HG03159 (cell line): Measurements from ENCODE around the gene TBR1.
A peak's percentile ranks its signal among the peaks of the same experiment; 100 is the strongest.

ENCODE experiments used
- ATAC-seq: cut with Tn5 transposase; IDR thresholded peaks from one replicate; pipeline ENCODE4 v1.9.1; 2021; ENCODE audit warnings: mild to moderate bottlenecking, moderate library complexity; ENCODE audit not compliant: unreplicated experiment

Gene TBR1

DNA sequence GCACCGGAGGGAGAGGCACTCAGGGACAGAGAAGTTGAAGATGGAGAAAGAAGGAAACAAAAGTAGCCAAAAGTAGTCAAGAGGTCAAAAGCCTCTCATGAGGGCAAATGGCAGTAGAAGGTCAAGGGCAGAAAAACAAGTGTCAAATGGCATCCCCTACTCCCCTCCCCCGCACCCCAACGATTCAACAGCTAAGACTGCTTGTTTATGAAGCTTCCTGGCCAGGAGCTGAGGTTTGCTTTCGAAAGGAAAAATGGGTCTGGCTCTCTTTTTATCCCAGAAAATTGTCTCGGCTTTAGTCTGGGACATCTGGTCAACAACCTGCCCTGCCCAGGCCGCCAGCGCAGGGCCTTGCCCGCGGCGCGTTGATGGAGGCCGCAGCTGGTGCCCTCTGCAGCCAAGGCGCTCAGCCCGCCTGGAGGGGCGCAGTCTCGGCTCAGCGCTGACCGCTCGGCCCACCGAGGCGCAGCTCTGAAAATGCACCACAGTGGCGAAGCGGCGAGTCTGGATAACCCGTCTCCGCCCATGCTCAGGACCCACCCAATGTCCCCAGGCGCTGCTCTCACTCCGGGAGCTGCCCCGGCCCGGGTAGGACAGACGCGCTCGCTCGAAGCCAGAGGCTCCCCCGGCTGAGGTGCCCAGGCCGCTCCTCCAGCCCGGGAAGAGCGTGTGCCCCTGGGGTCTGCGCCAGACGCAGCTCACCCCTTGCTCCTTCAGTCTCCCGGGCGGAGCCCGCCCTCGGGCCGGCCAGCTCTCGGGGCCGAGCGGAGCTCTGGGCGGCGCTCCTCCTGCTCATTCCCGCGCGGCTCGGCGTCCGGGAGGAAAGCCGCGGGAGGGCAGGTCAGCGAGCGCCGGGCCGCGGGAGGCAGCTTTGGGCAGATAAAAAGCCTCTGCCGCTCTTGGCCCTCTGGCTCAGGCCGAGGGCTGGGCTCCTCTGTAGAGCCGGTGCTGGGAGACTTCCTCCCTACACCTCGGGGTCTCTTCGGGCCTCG is 1.8 kb upstream of the TBR1 start:
- ATAC-seq, result peak; percentile 42

DNA sequence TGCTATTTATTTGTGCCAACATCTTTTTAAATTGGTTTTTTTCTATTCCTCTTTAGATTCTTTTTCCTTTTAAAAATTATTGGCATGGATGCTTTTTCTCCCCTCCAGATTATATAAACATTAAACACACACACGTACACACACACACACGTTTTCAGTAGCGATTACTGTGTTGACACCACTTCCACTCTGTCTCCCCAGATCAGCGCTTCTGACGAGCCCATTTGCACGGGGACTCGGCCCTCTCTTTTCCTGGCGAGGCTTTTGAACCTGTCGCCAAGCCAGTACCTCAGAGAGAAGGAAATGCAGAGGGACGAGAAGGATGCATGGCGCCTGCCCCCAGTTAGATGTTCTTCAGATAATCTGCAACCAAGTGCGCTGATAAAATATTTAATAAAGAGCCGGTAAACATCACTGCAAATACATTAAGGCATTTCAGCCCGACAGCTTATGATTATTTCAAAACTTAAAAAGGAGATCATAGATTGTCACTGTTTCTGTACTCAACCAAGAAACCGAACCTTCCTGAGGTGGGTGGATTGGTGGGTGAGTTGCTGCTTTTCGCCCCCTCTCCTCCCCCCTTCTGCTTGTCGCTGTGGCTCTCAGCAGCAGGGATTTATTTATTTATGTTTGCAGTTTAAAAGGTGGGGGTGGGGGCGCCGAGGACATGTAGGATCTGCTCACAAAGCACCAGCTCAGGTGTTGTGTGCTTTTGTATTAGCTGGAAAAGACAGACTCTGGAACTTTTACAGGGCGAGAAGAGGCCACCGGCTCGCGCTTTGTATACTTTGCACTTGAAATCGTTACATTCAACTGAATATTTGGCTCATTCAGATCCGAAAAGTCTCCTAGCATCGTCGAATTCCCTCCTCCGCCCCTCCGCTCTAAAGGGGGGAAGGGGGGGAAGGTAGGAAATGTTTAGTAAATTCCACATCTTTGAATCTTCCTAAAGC is 787 bp upstream of the TBR1 start:
- peak; percentile 25 for ATAC-seq

GRCh38 chr2:161416708-161417437 is 776 bp downstream of the TBR1 start:
- no peak for ATAC-seq

DNA sequence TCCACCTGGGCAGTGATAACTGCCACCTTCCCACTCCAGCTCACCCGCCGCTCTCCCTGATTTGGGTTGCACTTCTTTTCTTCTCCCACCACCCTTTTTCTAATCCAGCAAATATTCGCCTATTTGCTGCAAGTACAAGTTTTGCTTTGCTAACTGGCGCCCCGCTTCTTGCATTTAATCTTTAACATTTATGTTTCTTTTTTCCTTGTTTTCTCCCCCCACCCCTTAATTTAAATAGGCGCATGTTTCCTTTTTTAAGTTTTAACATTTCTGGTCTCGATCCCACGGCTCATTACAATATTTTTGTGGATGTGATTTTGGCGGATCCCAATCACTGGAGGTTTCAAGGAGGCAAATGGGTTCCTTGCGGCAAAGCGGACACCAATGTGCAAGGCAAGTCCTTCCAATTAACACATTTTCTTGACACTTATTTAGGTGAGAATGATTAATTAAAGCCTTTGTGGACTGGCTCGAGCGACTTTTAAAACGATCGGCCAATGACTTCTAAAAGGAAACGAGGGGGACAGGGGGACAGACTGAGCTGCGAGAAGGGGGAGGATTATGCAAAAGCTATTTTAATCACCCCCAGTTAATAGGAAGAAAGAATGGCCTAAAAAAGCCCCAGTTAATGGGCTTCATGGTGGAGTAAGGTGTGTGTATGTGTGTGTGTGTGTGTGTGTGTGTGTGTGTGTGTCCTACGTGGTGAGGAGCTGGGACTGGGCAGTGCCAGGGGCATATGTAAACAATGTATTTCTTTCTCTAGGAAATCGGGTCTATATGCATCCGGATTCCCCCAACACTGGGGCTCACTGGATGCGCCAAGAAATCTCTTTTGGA is 1.6 kb downstream of the TBR1 start:
- no peak for ATAC-seq

GRCh38 chr2:161418275-161418714 is 2.2 kb downstream of the TBR1 start:
- ATAC-seq, result no peak

GRCh38 chr2:161418715-161419637 is 2.9 kb downstream of the TBR1 start:
- ATAC-seq, result no peak

DNA sequence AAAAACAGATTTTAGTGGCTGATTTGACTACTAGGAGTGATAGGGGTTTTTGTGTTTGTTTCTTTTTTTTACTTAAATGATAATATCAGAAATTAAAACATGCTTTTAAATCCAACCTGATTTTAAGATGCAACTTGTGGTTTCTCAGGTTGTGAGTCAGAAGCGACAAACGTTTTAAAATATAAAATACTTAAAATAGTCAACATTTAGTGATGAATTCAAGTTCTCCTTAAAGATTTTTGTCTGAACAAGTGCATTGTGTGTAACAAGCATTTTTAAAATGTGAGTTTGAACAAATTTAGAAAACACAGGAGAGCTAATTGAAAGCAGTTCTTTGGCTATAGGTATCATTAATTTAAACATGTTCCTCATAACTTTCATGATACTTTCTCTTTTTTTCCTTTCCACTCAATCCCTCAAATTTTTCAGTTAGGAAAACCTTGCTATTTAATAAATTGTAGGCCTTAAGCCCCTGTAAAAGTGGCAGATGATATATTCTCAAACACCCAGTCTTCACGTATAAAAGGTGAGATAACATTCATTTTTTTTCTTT is 3.6 kb downstream of the TBR1 start:
- ATAC-seq, result no peak

DNA sequence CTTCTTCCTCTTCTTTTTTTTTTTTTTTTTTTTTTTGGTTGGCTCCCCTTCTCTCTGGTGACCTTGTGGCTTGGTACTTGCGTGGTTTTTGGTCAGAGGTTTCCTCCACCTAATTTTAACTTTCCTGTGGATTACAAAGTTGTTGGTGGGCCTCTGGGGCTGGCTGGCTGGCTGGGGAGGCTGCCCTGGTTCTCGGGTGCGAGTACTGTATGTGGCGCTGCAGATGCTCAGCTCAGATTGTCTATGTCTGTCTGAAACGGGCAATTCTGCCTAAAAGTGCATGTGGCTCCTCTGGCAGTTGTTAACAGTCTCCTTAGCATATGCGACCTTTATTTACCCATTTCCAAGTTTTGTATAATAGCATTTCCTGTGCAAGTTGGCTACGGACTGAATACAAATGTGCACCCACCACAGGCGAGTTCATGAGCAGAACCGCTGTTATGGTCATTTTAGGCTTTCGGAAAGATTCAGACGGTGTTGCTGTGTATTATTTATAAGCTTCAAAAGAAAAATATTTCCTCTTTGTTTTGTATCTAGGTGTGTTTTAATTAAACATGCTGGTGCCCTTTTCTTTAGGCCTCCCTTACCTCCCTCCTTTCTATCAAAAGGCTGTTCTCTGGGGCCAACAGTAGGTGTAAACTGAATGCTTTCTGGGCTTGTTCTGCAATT is 4.4 kb downstream of the TBR1 start:
- no peak for ATAC-seq

GRCh38 chr2:161421686-161422085 is 5.6 kb downstream of the TBR1 start:
- ATAC-seq, result no peak

- ATAC-seq, result no peak
Measured at GRCh38 chr2:161422816-161423403, 6.8 kb downstream of the TBR1 start.

- no peak for ATAC-seq
Measured at GRCh38 chr2:161423421-161424393, 7.6 kb downstream of the TBR1 start.

GRCh38 chr2:161424394-161424769 is 8.3 kb downstream of the TBR1 start:
- ATAC-seq, result no peak

- no peak for ATAC-seq
Measured at GRCh38 chr2:161424891-161425727, 9.0 kb downstream of the TBR1 start.

GRCh38 chr2:161425728-161426454 is 9.8 kb downstream of the TBR1 start:
- ATAC-seq, result no peak

GRCh38 chr2:161426455-161426921 is 10.4 kb downstream of the TBR1 start:
- ATAC-seq, result no peak
